Activated CD8-positive, alpha-beta memory T cell treated with anti-CD3 and anti-CD28 coated beads, Interleukin-2, amount 10 ng/mL, durations not matched to agents 7 days and 5 days (primary cell): ENCODE data around the gene CTNNA3. TPM values are rescaled to one million over a fixed set of nuclear protein-coding genes. Genes with fewer than 3 reads are reported as not detected.
"Not testable (repeated sequence)": the region's sequence is repeated elsewhere in the genome, so short reads cannot be mapped to it uniquely, and the experiment has no call there.

Experiments
- ATAC-seq: fragments of 150-1000 bp; cut with Tn5 transposase; one replicate; pipeline ENCODE4 v1.10.0; 2021; ENCODE audit warnings: moderate library complexity
- CTCF ChIA-PET: fragments of 350-600 bp; sonication (Branson Sonifier 250); formaldehyde crosslinking; loops from one replicate; lab custom pipeline; 2021; ENCODE audit warnings: antibody characterized with exemption; lab: Charles Lee
- DNase-seq: peaks from one replicate; pipeline ENCODE4 v3.0.0-alpha.2; 2020
- H3K27ac Mint-ChIP-seq: one replicate; pipeline ENCODE4 v1.8.0; 2021; ENCODE audit warnings: mild to moderate bottlenecking, mixed read lengths
- H3K27me3 Mint-ChIP-seq: one replicate; pipeline ENCODE4 v1.8.0; 2021; ENCODE audit warnings: mixed read lengths
- H3K36me3 Mint-ChIP-seq: one replicate; pipeline ENCODE4 v1.8.0; 2021; ENCODE audit warnings: mild to moderate bottlenecking, mixed read lengths
- H3K4me1 Mint-ChIP-seq: one replicate; pipeline ENCODE4 v1.8.0; 2021; ENCODE audit warnings: mixed read lengths
- H3K4me3 Mint-ChIP-seq: one replicate; pipeline ENCODE4 v1.8.0; 2021; ENCODE audit warnings: mild to moderate bottlenecking, moderate library complexity, mixed read lengths
- H3K9me3 Mint-ChIP-seq: one replicate; pipeline ENCODE4 v1.8.0; 2022; ENCODE audit warnings: low read depth, mixed read lengths
- total RNA-seq, 2 experiments: library from RNA; stranded (reverse); gene quantifications; one replicate each; pipeline ENCODE4 v1.2.3, GENCODE V29; 2021

CTNNA3 gene
- total RNA-seq, 2 experiments from 2014 or later, result 0.61 TPM; not detected in 1

DNA sequence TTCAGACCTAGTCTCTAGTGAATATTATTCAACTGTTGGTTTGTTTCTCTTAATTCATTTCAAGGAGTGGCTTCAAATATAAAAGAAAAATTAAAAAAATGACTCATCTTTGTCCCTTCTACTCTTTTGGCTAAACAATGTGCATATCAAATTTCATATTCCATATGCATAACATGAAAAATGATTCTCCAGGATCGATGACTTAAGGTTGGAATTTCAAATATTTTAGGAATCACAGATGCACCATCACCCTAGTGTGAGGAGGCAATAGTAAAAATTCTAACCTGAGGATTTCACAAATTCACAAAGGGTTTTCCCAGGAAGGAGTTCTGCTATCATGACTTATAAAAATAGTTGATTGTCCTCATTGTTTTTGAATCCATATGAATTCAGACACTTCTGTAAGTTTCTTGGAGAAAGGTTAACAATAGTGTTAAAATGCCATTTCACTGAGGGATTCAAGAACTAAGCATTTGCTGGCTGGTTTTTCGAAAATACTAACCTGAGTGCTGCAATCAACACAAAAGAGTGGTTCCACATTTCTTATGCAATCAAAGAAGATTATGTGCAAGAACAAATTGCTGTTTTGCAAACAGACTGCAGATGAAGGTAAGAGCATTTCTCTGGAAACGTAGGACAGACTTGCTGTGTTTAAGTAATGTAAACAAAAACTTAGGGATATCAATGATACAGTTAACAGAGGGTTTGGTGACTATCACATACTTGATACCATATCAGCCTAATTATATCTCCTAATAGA lies 1317.7 kb downstream of the CTNNA3 start:
- CTCF ChIA-PET, result no interaction called here
- H3K9me3 Mint-ChIP-seq, result peaks cover 3% of the 10 kb centered on the region
- ATAC-seq (no peak), DNase-seq (no peak)
- no peak overlapping the region for H3K4me3 Mint-ChIP-seq
- H3K27ac Mint-ChIP-seq, result no peak overlapping the region
- no peaks in the 10 kb centered on the region for H3K27me3 Mint-ChIP-seq
- H3K4me1 Mint-ChIP-seq, result no peaks in the 10 kb centered on the region
- no peaks in the 10 kb centered on the region for H3K36me3 Mint-ChIP-seq

GRCh38 chr10:66368146-66368545 lies 1327.8 kb downstream of the CTNNA3 start:
- ATAC-seq (no peak), DNase-seq (no peak)
- no peaks in the 10 kb centered on the region for H3K36me3 Mint-ChIP-seq
- H3K4me3 Mint-ChIP-seq, result no peak overlapping the region
- no peak overlapping the region for H3K27ac Mint-ChIP-seq
- H3K4me1 Mint-ChIP-seq, result no peaks in the 10 kb centered on the region
- no peaks in the 10 kb centered on the region for H3K27me3 Mint-ChIP-seq
- H3K9me3 Mint-ChIP-seq, result peaks cover 6% of the 10 kb centered on the region
- CTCF ChIA-PET, result no interaction called here

GRCh38 chr10:66366163-66366562 lies 1329.8 kb downstream of the CTNNA3 start:
- peaks cover 6% of the 10 kb centered on the region for H3K9me3 Mint-ChIP-seq
- no peak for ATAC-seq
- CTCF ChIA-PET, result no interaction called here
- H3K4me3 Mint-ChIP-seq, result no peak overlapping the region
- H3K36me3 Mint-ChIP-seq, result no peaks in the 10 kb centered on the region
- DNase-seq, result no peak
- H3K27me3 Mint-ChIP-seq, result no peaks in the 10 kb centered on the region
- no peak overlapping the region for H3K27ac Mint-ChIP-seq
- no peaks in the 10 kb centered on the region for H3K4me1 Mint-ChIP-seq

DNA sequence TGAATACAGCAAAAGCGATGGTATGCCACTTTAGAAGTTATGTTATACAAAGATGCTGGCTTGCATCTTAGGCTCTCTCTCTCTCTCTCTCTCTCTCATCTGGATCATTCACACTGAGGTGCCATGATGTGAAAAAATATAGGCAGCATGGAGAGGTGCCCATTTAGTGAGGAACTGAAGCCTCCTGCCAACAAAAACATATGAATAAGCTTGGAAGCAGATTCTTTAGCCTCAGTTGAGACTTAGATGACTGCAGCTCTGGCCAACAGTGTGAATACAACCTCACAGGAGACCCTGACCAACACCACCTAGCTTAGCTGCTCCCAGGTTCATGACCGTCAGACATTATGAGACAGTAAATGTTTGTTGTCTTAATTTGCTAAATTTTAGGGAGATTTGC lies 1330.3 kb downstream of the CTNNA3 start:
- CTCF ChIA-PET, result no interaction called here
- DNase-seq (no peak), ATAC-seq (no peak)
- Mint-ChIP-seq H3K4me3 (no peak overlapping the region), H3K27me3 (no peaks in the 10 kb centered on the region), H3K36me3 (no peaks in the 10 kb centered on the region), H3K27ac (no peak overlapping the region), H3K4me1 (no peaks in the 10 kb centered on the region), H3K9me3 (peaks cover 6% of the 10 kb centered on the region)

- H3K4me3 Mint-ChIP-seq, result no peak overlapping the region
- H3K36me3 Mint-ChIP-seq, result no peaks in the 10 kb centered on the region
- peaks cover 3% of the 10 kb centered on the region for H3K9me3 Mint-ChIP-seq
- no peak for DNase-seq
- no peaks in the 10 kb centered on the region for H3K4me1 Mint-ChIP-seq
- no peak overlapping the region for H3K27ac Mint-ChIP-seq
- CTCF ChIA-PET, result no interaction called here
- H3K27me3 Mint-ChIP-seq, result no peaks in the 10 kb centered on the region
- ATAC-seq, result no peak
Measured at GRCh38 chr10:66362522-66362921, 1333.5 kb downstream of the CTNNA3 start.

GRCh38 chr10:66353822-66354221 lies 1342.2 kb downstream of the CTNNA3 start:
- CTCF ChIA-PET, DNase-seq, ATAC-seq, H3K36me3 Mint-ChIP-seq, H3K27ac Mint-ChIP-seq, H3K4me3 Mint-ChIP-seq, H3K4me1 Mint-ChIP-seq, H3K27me3 Mint-ChIP-seq, H3K9me3 Mint-ChIP-seq: not testable (repeated sequence)

- CTCF ChIA-PET, result no interaction called here
- no peaks in the 10 kb centered on the region for H3K9me3 Mint-ChIP-seq
- DNase-seq (no peak), ATAC-seq (no peak)
- no peaks in the 10 kb centered on the region for H3K4me1 Mint-ChIP-seq
- H3K4me3 Mint-ChIP-seq, result no peak overlapping the region
- no peak overlapping the region for H3K27ac Mint-ChIP-seq
- no peaks in the 10 kb centered on the region for H3K27me3 Mint-ChIP-seq
- no peaks in the 10 kb centered on the region for H3K36me3 Mint-ChIP-seq
Measured at GRCh38 chr10:66353422-66353821, 1342.6 kb downstream of the CTNNA3 start.

- CTCF ChIA-PET, result no interaction called here
- no peaks in the 10 kb centered on the region for H3K36me3 Mint-ChIP-seq
Measured at GRCh38 chr10:66350622-66351399, 1345.2 kb downstream of the CTNNA3 start.

DNA sequence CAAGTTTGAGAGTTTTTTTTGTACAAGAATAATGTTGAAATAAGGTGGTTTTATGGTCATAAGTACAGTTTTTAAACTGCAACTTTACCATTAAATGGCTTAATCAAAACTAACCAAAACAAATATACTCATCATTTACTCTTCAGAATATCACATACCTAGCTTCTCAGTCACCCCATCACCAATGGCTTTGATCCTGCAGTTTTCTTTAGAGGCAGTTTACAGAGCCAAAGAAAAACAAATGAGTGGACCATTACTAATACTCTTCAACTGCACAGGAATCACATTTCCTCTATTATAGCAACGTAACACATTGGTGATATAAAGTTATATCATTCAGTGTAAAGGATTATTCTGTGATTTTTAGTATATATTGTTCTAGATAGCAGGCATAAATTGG lies 1346.3 kb downstream of the CTNNA3 start:
- no peaks in the 10 kb centered on the region for H3K9me3 Mint-ChIP-seq
- DNase-seq, result no peak
- no peaks in the 10 kb centered on the region for H3K4me1 Mint-ChIP-seq
- ATAC-seq, result no peak
- no peaks in the 10 kb centered on the region for H3K27me3 Mint-ChIP-seq
- CTCF ChIA-PET, result no interaction called here
- no peak overlapping the region for H3K27ac Mint-ChIP-seq
- no peaks in the 10 kb centered on the region for H3K36me3 Mint-ChIP-seq
- no peak overlapping the region for H3K4me3 Mint-ChIP-seq

More at GRCh38 chr10:66350622-66351399, 1345.2 kb downstream of the CTNNA3 start:
- DNase-seq, result no peak
- H3K4me3 Mint-ChIP-seq, result no peak overlapping the region
- no peak overlapping the region for H3K27ac Mint-ChIP-seq
- no peaks in the 10 kb centered on the region for H3K27me3 Mint-ChIP-seq
- H3K4me1 Mint-ChIP-seq, result no peaks in the 10 kb centered on the region
- ATAC-seq, result no peak
- no peaks in the 10 kb centered on the region for H3K9me3 Mint-ChIP-seq

DNA sequence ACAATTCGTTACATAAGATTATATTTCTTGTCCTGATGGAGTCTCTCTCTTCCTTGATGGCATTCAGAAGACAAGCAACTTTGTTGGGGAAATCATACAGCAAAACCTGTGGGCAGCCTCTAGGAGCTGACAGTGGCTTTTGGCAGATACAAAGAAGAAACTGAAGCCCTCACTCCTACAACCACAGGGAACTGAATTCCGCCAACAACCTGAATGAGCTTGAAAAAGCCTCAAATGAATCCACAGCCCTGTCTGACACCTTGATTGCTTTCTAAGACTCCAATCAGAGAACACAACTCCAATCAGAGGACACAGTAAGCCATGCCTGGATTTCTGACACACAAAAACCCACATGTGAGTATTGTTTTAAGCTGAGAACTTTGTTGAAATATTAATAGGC lies 1346.9 kb downstream of the CTNNA3 start:
- Mint-ChIP-seq H3K36me3 (no peaks in the 10 kb centered on the region), H3K4me1 (no peaks in the 10 kb centered on the region), H3K4me3 (no peak overlapping the region), H3K9me3 (no peaks in the 10 kb centered on the region), H3K27me3 (no peaks in the 10 kb centered on the region), H3K27ac (no peak overlapping the region)
- no peak for ATAC-seq
- CTCF ChIA-PET, result no interaction called here
- DNase-seq, result no peak

- ATAC-seq, result no peak
- Mint-ChIP-seq H3K4me3 (no peak overlapping the region), H3K27me3 (no peaks in the 10 kb centered on the region), H3K36me3 (no peaks in the 10 kb centered on the region), H3K27ac (no peak overlapping the region), H3K4me1 (no peaks in the 10 kb centered on the region), H3K9me3 (no peaks in the 10 kb centered on the region)
- DNase-seq, result no peak
- CTCF ChIA-PET, result no interaction called here
Measured at GRCh38 chr10:66337211-66337610, 1358.8 kb downstream of the CTNNA3 start.

GRCh38 chr10:66336791-66337190 lies 1359.2 kb downstream of the CTNNA3 start:
- CTCF ChIA-PET, result no interaction called here
- Mint-ChIP-seq H3K27ac (no peak overlapping the region), H3K36me3 (no peaks in the 10 kb centered on the region), H3K4me1 (no peaks in the 10 kb centered on the region), H3K27me3 (no peaks in the 10 kb centered on the region), H3K4me3 (no peak overlapping the region), H3K9me3 (no peaks in the 10 kb centered on the region)
- DNase-seq (no peak), ATAC-seq (no peak)

- H3K27me3 Mint-ChIP-seq, H3K9me3 Mint-ChIP-seq, ATAC-seq, H3K4me3 Mint-ChIP-seq, DNase-seq, CTCF ChIA-PET, H3K4me1 Mint-ChIP-seq, H3K36me3 Mint-ChIP-seq, H3K27ac Mint-ChIP-seq: not testable (repeated sequence)
Measured at GRCh38 chr10:66335753-66336152, 1360.2 kb downstream of the CTNNA3 start.

- H3K9me3 Mint-ChIP-seq, result no peaks in the 10 kb centered on the region
- CTCF ChIA-PET, result no interaction called here
- H3K4me1 Mint-ChIP-seq, result no peaks in the 10 kb centered on the region
Measured at GRCh38 chr10:66329147-66329546, 1366.8 kb downstream of the CTNNA3 start.

More at GRCh38 chr10:66329147-66329546, 1366.8 kb downstream of the CTNNA3 start:
- Mint-ChIP-seq H3K4me3 (no peak overlapping the region), H3K27ac (no peak overlapping the region), H3K27me3 (no peaks in the 10 kb centered on the region), H3K36me3 (no peaks in the 10 kb centered on the region)
- ATAC-seq, result no peak
- no peak for DNase-seq
